Choroid plexus epithelial cell (primary cell): ENCODE measurements around the gene GAP43.

Source experiments
- DNase-seq: peaks from one replicate; pipeline ENCODE4 v3.0.0-alpha.2; 2010; ENCODE audit warnings: low read depth
- H3K4me3 ChIP-seq: 2 replicates; pipeline ENCODE4 v1.5.1; 2011; ENCODE audit warnings: low read depth, mild to moderate bottlenecking, control low read depth, low read length, moderate library complexity
- CTCF ChIP-seq: conservative IDR thresholded peaks from 2 replicates; pipeline ENCODE4 v1.5.1; 2011; ENCODE audit warnings: low read depth, mild to moderate bottlenecking, control low read depth, inconsistent platforms, low read length, moderate library complexity

The GAP43 gene

GRCh38 chr3:115692887-115693524, 69.7 kb downstream of the GAP43 start:
- TF ChIP-seq CTCF, result peak; percentile 91
- H3K4me3 ChIP-seq, result no peak overlapping the region

GRCh38 chr3:115693868-115694267, 70.6 kb downstream of the GAP43 start:
- no peak for DNase-seq
- no peak overlapping the region for H3K4me3 ChIP-seq

More at GRCh38 chr3:115692887-115693524, 69.7 kb downstream of the GAP43 start:
- peak; percentile 83 for DNase-seq

DNA sequence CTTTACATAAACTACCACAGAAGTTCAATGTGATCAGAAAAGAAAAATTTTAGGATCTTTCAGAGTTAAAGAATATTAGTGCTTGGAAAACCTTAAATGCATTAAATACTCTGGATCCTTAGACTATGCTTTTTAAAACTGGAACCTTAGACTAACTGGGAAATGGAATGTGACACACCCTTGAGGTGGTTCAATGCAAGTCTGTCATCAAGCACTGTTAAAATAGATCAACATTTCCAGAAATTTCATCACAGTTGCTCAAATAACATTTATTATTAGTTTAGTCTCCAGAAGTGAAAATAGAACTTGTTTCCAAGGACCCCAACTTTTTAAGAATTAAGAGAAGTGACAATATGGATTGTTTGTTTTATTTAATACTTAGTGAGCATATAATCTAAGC, 71.8 kb downstream of the GAP43 start:
- TF ChIP-seq CTCF, result no peak
- no peak for DNase-seq
- H3K4me3 ChIP-seq, result no peak overlapping the region

More at GRCh38 chr3:115693868-115694267, 70.6 kb downstream of the GAP43 start:
- no peak for TF ChIP-seq CTCF

DNA sequence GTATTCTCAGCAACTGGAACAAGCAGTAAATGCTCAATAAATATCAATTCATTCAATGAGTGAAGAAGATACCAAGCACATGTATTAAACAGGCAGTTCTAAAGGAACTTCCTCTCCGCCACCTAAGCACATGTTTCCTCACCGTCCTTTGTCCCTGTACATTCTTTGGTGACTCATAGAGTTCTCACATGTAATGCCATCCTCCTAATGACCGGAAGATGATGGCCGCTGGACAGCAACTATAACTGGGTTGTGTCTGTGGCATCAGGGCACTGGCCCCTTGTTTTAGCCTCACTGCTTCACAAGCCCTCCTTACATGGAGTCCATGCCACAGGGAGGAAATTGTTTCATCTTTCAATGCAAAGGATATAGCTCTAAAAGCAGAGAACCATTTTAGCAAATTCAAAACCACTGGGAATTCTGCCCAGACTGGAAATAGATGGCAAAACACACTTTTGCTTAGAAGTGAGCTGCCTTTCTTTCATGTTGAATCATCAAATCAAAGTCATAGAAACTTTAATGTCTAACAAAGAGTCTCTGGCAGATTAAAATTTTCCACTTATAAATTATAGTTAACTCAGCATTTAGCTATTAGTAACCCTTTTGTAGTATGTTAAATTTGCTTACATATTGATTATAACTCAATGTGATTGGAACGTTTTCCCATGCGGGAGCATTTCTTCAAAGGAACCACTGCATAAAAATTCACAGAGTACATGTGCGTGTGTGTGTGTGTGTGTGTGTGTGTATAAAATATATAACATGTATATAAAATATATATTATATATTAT, 74.1 kb downstream of the GAP43 start:
- H3K4me3 ChIP-seq, result no peak overlapping the region
- TF ChIP-seq CTCF, result no peak
- no peak for DNase-seq

DNA sequence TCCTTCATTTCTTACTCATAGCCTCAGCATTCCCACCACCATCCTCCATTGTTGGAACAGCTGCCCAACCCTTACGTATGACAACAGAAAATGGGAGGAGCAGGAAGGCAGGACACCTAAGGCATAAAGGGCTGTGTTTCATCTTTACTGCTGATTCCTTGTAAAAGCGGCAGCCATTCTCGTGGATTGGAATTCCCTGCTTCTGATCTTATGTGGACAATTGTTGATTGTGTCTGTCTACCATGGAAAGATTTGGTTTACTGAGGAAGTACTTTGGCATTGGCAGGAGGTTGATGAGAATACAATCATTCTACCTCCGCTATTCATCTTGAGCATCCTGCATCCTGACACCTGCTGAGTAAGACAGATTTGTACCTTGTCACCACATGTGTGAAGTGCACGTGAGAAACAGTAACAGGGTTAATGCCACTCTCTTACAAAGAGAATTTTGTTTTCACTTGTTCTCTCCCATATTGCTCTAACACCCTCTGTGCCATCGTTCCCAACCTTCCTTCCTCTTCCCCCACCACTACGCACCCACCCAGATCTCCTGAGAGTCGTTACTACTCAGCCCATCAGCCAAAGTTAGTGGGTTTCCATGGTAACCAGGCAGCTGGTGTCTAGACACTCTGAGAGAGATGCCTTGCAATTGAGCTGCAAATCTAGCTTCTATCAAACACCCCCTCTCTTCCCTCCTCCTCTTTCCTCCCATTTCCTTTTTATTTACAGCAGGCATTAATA, 75.7 kb downstream of the GAP43 start:
- TF ChIP-seq CTCF, result no peak
- H3K4me3 ChIP-seq, result no peak overlapping the region
- no peak for DNase-seq

GRCh38 chr3:115699706-115700105, 76.4 kb downstream of the GAP43 start:
- DNase-seq, result peak; percentile 41
- no peak overlapping the region for H3K4me3 ChIP-seq
- no peak for TF ChIP-seq CTCF
